ENCODE results near the gene MAML2.

- TF ChIP-seq CTCF (conservative IDR thresholded peaks at IDR 0.05; ENCODE audit: low read depth in 2 of 2) (no peak), REST (IDR thresholded peaks at IDR 0.05; ENCODE audit: unreplicated experiment) (no peak), CREB1 (CRISPR knock-in tag; IDR thresholded peaks at IDR 0.05; ENCODE audit: low read depth) (no peak), EZH2 (IDR thresholded peaks at IDR 0.05; ENCODE audit: low read depth, unreplicated experiment) (no peak), POLR2AphosphoS5 (IDR thresholded peaks at IDR 0.05; ENCODE audit: low read depth) (no peak), EZH2phosphoT487 (IDR thresholded peaks at IDR 0.05; ENCODE audit: unreplicated experiment) (no peak), JUNB (IDR thresholded peaks at IDR 0.05; ENCODE audit: unreplicated experiment) (no peak), ZNF331 (CRISPR knock-in tag; IDR thresholded peaks at IDR 0.05; ENCODE audit: low read depth) (no peak), NANOG (IDR thresholded peaks at IDR 0.05; ENCODE audit: borderline replicate concordance) (no peak)
- TF ChIP-seq, protein P1, sequence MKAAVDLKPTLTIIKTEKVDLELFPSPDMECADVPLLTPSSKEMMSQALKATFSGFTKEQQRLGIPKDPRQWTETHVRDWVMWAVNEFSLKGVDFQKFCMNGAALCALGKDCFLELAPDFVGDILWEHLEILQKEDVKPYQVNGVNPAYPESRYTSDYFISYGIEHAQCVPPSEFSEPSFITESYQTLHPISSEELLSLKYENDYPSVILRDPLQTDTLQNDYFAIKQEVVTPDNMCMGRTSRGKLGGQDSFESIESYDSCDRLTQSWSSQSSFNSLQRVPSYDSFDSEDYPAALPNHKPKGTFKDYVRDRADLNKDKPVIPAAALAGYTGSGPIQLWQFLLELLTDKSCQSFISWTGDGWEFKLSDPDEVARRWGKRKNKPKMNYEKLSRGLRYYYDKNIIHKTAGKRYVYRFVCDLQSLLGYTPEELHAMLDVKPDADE (IDR thresholded peaks at IDR 0.05): no peak
These were observed 203.3 kb downstream of the MAML2 start for GRCh38 chr11:96139691-96140090.

Measured in GM23338 (cell line).